ENCODE results near the gene DOP1A.

- no peak for TF ChIP-seq USF1 (IDR thresholded peaks at IDR 0.05; ENCODE audit: borderline replicate concordance, low read depth)
- TF ChIP-seq YY1 (IDR thresholded peaks at IDR 0.05; ENCODE audit: low read depth) = no peak
- no peak for TF ChIP-seq CTCF (IDR thresholded peaks at IDR 0.05)
- TF ChIP-seq GATA2 (CRISPR knock-in tag; IDR thresholded peaks at IDR 0.05) = no peak
- no peak for TF ChIP-seq TEAD4 (IDR thresholded peaks at IDR 0.05; ENCODE audit: borderline replicate concordance, insufficient read depth)
- no peak for TF ChIP-seq RFX5 (IDR thresholded peaks at IDR 0.05; ENCODE audit: low read length)
- TF ChIP-seq RCOR1 (IDR thresholded peaks at IDR 0.05; ENCODE audit: low read length) = no peak
- TF ChIP-seq EZH2phosphoT487 (IDR thresholded peaks at IDR 0.05; ENCODE audit: borderline replicate concordance, low read depth) = no peak
- no peak for TF ChIP-seq FOXM1 (IDR thresholded peaks at IDR 0.05; ENCODE audit: low read depth)
- no peak for TF ChIP-seq MXI1 (IDR thresholded peaks at IDR 0.05; ENCODE audit: low read depth, low read length)
Measured at GRCh38 chr6:83192456-83192855, 125.0 kb downstream of the DOP1A start.

Measured in SK-N-SH (cell line).